Thyroid gland (tissue), 4 donors: ENCODE measurements around the gene ANAPC1. TPM values are rescaled to one million over a fixed set of nuclear protein-coding genes. Genes with fewer than 3 reads are reported as not detected.
"Not testable (repeated sequence)": the region's sequence is repeated elsewhere in the genome, so short reads cannot be mapped to it uniquely, and the experiment has no call there.

Experiments used
- DNase-seq, 2 donors: peaks; one replicate each; pipeline ENCODE4 v3.0.0-alpha.2; 2019
- H3K27ac ChIP-seq, 3 donors: fragments of 200-600 bp; sonication (generic); 1 replicate in 2 of 3; 2 replicates in 1 of 3; pipeline ENCODE4 v1.5.1; 2016 to 2019; ENCODE audit warnings: mild to moderate bottlenecking in 1 of 3, moderate library complexity in 1 of 3
- H3K27me3 ChIP-seq: fragments of 200-600 bp; sonication (generic); one replicate; pipeline ENCODE4 v1.5.1; 2019
- H3K36me3 ChIP-seq, 2 donors: fragments of 200-600 bp; sonication (generic); one replicate each; pipeline ENCODE4 v1.5.1; 2016 to 2019
- H3K4me1 ChIP-seq, 2 donors: fragments of 200-600 bp; sonication (generic); one replicate each; pipeline ENCODE4 v1.5.1; 2017 to 2019
- H3K4me3 ChIP-seq, 3 donors: fragments of 200-600 bp; sonication (generic); replicated peaks in 1 of 3; 1 replicate in 2 of 3; 2 replicates in 1 of 3; pipeline ENCODE4 v1.5.1; 2016; ENCODE audit warnings: mild to moderate bottlenecking in 1 of 3
- H3K9me3 ChIP-seq: fragments of 200-600 bp; sonication (generic); one replicate; pipeline ENCODE4 v1.5.1; 2017
- WGBS, 2 donors: methylation state at CpG; one replicate each; pipeline ENCODE4 v1.1.5; 2017; 5-methylcytosine and 5-hydroxymethylcytosine counted together
- intact Hi-C: fragments of 100-400 bp; cut with DNase I; formaldehyde crosslinking; loops from one replicate; pipeline ENCODE4 v1.15.1; 2023
- total RNA-seq, 4 donors: library from RNA; depleted of rRNA; stranded (reverse); fragments of >200 nt; gene quantifications; one replicate each; pipeline ENCODE4 v1.2.3, GENCODE V29; 2016

ANAPC1 gene
- total RNA-seq, 4 donors from 2014 or later = 40.6 to 62.6 (median 55.1) TPM

- intact Hi-C loops, DNase-seq, H3K4me1 ChIP-seq, H3K4me3 ChIP-seq, H3K27ac ChIP-seq, H3K9me3 ChIP-seq, H3K27me3 ChIP-seq, H3K36me3 ChIP-seq: not testable (repeated sequence)
- WGBS, 2 donors = 81 to 83% methylated on average over 9 of the region's 9 CpGs
Observed at GRCh38 chr2:111781443-111782094, 102.4 kb downstream of the ANAPC1 start.

GRCh38 chr2:111777155-111777554 is 106.8 kb downstream of the ANAPC1 start:
- H3K27ac ChIP-seq, DNase-seq, H3K4me1 ChIP-seq, H3K4me3 ChIP-seq, H3K9me3 ChIP-seq, intact Hi-C loops, H3K27me3 ChIP-seq, H3K36me3 ChIP-seq: not testable (repeated sequence)
- WGBS, 2 donors = 92 to 97% methylated on average over 4 of the region's 4 CpGs

- H3K36me3 ChIP-seq, intact Hi-C loops, DNase-seq, H3K27ac ChIP-seq, H3K27me3 ChIP-seq, H3K4me3 ChIP-seq, H3K9me3 ChIP-seq, H3K4me1 ChIP-seq: not testable (repeated sequence)
- WGBS, 2 donors = 100% methylated on average over 1 of the region's 3 CpGs
Observed at GRCh38 chr2:111776296-111776695, 107.7 kb downstream of the ANAPC1 start.

GRCh38 chr2:111772180-111772579 is 111.8 kb downstream of the ANAPC1 start:
- intact Hi-C loops, H3K27ac ChIP-seq, H3K4me1 ChIP-seq, H3K27me3 ChIP-seq, H3K9me3 ChIP-seq, H3K36me3 ChIP-seq, DNase-seq, H3K4me3 ChIP-seq: not testable (repeated sequence)
- WGBS, 2 donors = 71% methylated on average over 1 of the region's 6 CpGs

GRCh38 chr2:111770916-111771658 is 112.9 kb downstream of the ANAPC1 start:
- intact Hi-C loops, H3K36me3 ChIP-seq, H3K27ac ChIP-seq, H3K9me3 ChIP-seq, H3K27me3 ChIP-seq, H3K4me1 ChIP-seq, H3K4me3 ChIP-seq, DNase-seq: not testable (repeated sequence)
- 75 to 95% methylated on average over 2 of the region's 3 CpGs for WGBS, 2 donors

- H3K4me1 ChIP-seq, intact Hi-C loops, DNase-seq, H3K9me3 ChIP-seq, H3K36me3 ChIP-seq, H3K27me3 ChIP-seq, H3K27ac ChIP-seq, H3K4me3 ChIP-seq: not testable (repeated sequence)
- WGBS, 2 donors = 95 to 96% methylated on average over 8 of the region's 8 CpGs
Observed at GRCh38 chr2:111768266-111769190, 115.5 kb downstream of the ANAPC1 start.

GRCh38 chr2:111767087-111767486 is 116.9 kb downstream of the ANAPC1 start:
- H3K9me3 ChIP-seq, H3K27me3 ChIP-seq, H3K36me3 ChIP-seq, intact Hi-C loops, H3K4me3 ChIP-seq, DNase-seq, H3K4me1 ChIP-seq, H3K27ac ChIP-seq: not testable (repeated sequence)
- WGBS, 2 donors = 64 to 72% methylated on average over 3 to 4 of the region's 4 CpGs

- not testable (repeated sequence) for H3K36me3 ChIP-seq
- WGBS, 2 donors = 83 to 100% methylated on average over 1 of the region's 8 CpGs
Observed at GRCh38 chr2:111766295-111766694, 117.7 kb downstream of the ANAPC1 start.

GRCh38 chr2:111764151-111764550 is 119.8 kb downstream of the ANAPC1 start:
- H3K4me1 ChIP-seq, H3K4me3 ChIP-seq, H3K9me3 ChIP-seq, H3K27me3 ChIP-seq, H3K36me3 ChIP-seq, DNase-seq, H3K27ac ChIP-seq, intact Hi-C loops: not testable (repeated sequence)
- WGBS, 2 donors = 91 to 98% methylated on average over 4 of the region's 4 CpGs

More at GRCh38 chr2:111766295-111766694, 117.7 kb downstream of the ANAPC1 start:
- H3K27ac ChIP-seq, H3K27me3 ChIP-seq, H3K9me3 ChIP-seq, H3K4me1 ChIP-seq, DNase-seq, H3K4me3 ChIP-seq, intact Hi-C loops: not testable (repeated sequence)

GRCh38 chr2:111760697-111761284 is 123.2 kb downstream of the ANAPC1 start:
- H3K9me3 ChIP-seq, DNase-seq, intact Hi-C loops, H3K36me3 ChIP-seq, H3K4me1 ChIP-seq, H3K27me3 ChIP-seq, H3K27ac ChIP-seq, H3K4me3 ChIP-seq: not testable (repeated sequence)
- 96 to 100% methylated on average over 3 to 8 of the region's 9 CpGs for WGBS, 2 donors

- H3K27ac ChIP-seq, DNase-seq, H3K4me3 ChIP-seq, H3K36me3 ChIP-seq, intact Hi-C loops, H3K27me3 ChIP-seq, H3K4me1 ChIP-seq, H3K9me3 ChIP-seq: not testable (repeated sequence)
- 73 to 96% methylated on average over 2 to 3 of the region's 3 CpGs for WGBS, 2 donors
Observed at GRCh38 chr2:111752533-111752932, 131.5 kb downstream of the ANAPC1 start.

GRCh38 chr2:111750641-111751040 is 133.4 kb downstream of the ANAPC1 start:
- H3K9me3 ChIP-seq, intact Hi-C loops: not testable (repeated sequence)
- 75 to 89% methylated on average over 1 of the region's 1 CpG for WGBS, 2 donors

More at GRCh38 chr2:111750641-111751040, 133.4 kb downstream of the ANAPC1 start:
- not testable (repeated sequence) for H3K4me3 ChIP-seq, H3K36me3 ChIP-seq, H3K4me1 ChIP-seq, H3K27ac ChIP-seq, H3K27me3 ChIP-seq, DNase-seq
